GM19452 (cell line): ENCODE measurements around the gene SMPX.

ENCODE experiments used
- ATAC-seq: cut with Tn5 transposase; IDR thresholded peaks from one replicate; pipeline ENCODE4 v1.9.1; 2021; ENCODE audit not compliant: unreplicated experiment

Gene SMPX

DNA sequence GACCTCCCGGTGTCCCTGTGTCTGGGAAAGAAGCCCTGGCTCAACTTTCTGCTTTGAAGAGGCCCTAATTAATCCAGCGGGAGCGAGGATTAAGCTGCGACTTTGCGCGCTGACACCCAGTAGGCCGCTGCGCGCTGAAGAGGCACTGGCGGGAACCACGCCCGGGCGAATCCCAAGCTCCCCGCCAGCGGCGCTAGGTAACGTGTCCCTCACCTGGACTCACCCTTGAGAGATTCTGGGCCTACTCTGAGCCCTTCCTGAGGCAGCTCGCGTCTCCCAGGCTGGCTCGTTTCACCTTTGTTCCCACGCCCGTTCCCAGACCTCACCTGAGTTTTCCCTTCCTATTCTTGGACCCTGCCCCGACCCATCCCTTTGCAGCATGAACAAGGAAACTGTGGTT, 99.2 kb downstream of the SMPX start:
- no peak for ATAC-seq

- no peak for ATAC-seq
These were observed 99.7 kb downstream of the SMPX start, which contains the start of gene KLHL34 for GRCh38 chrX:21658152-21658737. Gene KLHL34 (minus strand): TSS chrX:21658330. CDS start chrX:21657788, 542 bp downstream.

DNA sequence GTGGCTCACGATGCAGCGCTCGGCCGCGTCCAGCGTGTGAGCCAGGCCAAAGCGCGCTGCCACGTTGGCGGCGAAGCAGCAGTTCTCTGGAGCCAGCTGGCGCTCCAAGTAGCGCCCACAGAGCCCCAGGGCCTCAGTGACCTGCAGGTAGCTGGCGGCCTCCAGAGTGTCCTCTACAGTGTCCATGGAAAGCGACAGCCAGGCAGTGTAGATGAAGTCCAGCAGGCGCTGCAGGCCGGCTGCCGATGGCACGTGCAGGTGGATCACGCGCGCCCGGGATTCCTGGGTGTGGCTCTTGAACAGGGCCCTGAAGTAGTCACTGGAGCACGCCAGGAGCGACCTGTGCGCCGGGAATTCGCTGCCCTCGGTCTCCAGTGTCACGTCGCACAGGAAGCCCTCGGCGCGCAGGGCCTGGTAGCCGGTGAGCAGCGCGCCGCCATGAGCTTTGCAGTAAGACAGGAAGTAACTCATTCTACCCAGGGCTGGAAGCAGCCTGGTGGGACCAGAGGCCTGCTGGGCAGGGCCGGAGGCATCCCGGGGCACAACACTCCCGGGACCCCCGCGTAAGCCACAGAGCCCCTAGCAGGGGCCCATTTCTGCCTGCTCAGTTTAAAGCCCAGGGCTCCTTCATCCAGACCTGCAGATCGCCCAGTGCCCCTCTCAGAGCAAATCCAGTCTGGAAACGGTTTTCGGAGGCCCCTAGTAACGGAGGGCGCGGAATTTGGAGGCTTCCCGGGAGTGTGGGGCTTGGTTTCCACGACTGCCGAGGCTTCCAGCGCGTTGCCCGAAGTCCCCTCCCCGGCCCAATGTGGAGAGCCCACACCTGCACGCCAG, 100.4 kb downstream of the SMPX start:
- ATAC-seq: no peak

DNA sequence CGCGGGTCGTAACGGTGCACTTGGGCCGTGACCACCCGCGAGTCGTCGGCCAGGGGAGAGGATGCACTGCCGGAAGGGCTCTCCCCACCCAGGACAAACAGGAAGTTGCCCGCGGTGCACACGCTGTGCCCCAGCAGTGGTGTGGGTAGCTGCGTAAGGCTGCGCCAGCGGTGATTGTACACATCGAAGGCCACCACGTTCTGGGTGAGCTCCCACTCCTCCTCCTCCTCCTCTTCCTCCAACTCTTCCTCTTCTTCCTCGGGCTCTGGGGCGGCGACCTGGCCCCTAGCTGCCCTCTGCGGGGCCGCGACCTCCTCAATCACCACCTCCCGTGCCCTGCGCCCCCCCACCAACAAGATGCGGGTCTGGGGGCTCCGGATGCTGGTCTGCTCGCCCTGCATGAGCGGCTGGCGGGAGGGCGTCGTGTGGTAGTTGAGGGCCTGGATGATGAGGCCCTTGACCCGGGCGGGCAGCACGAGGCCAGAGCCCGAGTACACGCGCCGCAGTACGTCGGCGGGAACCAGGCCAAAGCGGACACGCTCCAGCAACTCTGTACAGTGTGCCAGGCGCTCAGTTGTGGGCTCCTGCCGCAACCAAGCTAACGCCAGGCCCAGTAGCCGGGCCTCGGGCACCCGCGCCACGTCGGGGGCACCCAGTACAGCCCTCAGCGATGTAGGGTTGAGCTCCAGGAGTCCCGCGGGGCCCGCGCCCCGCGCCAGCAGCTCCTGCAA, 101.2 kb downstream of the SMPX start:
- ATAC-seq: no peak
